GM21447 (cell line): Measurements from ENCODE around the gene ADSS2.

Experiments used
- ATAC-seq: cut with Tn5 transposase; IDR thresholded peaks from one replicate; pipeline ENCODE4 v1.9.1; 2021; ENCODE audit not compliant: unreplicated experiment

The ADSS2 gene

DNA sequence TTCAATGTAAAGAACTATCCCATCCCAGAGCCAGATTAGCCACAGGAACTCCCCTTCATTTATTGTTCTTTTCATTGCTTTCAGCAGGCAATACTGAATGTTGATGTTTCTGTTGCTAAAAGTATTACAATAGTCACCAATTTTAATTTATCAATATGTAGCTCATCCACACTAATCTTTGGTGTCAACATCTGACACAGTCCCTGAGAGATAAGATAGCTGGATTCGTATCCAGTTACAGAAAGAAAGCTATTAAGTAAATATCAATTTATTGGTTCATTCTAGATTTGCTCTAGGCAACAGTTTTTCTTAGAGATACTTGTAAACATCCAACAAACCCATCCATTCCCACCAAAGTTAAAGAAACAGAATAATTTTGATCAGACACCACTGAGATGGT is 4.7 kb downstream of the ADSS2 start:
- ATAC-seq: no peak

DNA sequence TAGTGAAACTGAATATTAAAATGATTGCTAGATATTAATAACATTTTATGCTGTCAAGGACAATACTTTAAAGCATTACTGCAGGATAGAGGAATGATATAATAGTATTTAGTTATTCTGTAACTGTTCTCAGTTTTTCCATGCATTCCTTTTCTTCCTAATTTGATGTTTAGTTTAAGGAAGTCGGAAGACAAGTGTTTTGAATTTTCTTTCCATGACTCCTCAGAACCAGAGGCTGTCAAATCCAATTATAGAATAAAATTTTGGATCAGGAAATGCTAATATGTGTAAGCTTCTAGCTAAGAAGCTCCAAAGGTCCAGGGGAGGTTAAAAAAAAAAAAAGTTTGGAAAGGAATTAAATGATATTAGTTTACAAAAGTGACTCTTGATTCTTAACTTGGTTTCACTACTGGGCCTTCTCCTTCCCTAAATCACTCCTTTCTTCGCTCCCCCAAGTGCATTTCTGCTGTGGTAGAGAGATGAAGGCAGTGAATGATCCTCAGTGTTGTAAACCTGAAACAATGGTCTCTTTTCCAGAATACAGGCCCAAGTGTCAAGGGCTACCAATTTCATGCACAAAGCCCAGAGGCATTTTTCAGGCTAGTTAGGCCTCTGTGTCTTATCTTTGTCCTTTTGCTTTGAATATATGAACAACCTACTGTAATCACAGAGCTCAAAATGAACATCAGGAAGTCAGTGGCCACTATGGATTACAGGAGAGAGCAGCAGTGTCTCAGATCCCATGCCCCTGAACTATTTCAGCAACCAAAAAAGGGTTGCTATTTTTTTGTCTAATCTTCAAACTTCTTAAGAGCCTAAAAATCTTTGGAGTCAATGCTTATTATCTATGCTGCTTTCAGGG is 6.2 kb downstream of the ADSS2 start:
- no peak for ATAC-seq

DNA sequence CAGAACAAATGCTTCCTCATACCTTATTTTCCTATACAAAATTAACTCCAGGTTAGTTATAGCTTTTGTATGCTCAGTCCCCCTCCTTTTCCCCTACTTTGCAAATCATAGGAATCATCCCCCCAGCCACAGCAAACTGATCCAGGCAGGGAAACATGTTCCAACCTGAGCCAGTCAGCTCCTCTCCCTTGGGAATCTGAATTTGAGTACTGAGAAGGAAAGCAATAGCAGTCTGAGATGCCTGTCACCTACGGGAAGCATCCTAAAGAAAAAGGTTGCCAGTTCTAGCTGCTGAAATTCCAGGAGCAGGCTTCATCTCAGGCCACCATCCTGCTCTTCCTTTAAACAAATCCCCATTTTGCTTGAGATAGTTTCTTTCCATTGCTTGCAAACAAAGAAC is 6.9 kb downstream of the ADSS2 start:
- no peak for ATAC-seq

DNA sequence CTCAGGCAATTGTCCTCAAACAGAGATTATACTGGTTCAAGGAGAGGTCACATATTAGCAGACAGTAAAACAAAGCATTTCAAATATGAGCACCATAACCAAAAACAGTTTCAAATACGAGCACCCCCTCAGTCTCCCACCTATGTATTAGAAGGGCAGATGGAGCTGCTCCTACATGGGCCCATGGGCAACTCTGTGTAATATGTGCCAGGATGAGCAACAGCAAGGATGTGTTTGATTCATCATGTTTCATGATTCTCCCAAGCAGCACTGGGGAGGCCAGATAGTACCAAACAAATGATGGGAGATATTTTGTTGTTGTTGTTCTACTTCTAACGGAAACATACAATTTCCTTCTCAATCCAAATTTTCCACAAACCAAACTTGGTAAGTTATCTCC is 8.9 kb downstream of the ADSS2 start:
- ATAC-seq: no peak

DNA sequence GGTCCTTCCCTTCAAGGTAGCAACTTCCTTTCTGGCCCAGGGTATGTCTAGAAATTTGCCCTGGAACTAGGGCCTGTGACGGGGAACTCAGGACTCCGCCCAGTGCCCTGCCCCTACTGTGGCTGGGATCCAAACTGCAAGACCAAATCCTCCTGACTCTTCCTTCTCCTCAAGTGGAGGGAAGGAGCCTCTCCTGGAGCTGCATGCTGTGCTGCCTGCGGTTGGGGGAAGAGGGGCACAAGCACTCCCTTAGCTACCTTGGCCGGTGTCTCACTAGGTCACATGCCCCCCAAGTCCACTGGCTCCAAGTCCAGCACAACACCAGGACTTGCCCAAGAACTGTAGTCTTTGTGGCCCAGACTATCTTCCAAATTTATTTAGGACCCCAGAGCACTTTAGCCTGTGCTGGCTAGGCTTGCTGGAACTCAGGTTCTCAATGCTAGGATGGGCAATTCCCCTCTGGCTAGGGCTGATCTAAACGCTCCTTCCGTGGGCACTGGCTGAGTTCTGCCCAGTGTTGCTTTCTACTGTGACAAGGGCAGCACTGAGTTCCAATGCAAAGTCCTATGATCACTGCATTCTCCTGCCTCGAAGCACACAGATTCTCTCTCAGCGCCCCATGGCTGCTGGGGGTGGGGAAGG is 12.2 kb downstream of the ADSS2 start:
- no peak for ATAC-seq

DNA sequence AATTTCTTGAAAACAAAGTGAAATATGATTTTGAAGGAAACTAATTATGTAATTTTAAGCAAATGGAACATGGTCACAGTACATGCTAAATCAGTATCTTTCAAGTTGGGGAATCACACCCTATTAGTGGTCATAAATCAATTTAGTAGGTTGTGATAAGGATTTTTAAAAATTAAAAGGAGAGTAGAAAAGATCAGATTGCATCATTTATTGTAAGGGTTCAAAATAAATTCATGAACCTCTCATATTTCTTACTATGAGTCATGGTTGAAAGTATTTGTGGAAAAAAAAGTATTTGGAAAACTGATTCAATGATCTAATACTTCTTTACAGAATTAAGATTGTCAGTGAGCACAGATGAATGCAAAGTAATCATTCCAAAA is 14.6 kb downstream of the ADSS2 start:
- ATAC-seq: no peak

DNA sequence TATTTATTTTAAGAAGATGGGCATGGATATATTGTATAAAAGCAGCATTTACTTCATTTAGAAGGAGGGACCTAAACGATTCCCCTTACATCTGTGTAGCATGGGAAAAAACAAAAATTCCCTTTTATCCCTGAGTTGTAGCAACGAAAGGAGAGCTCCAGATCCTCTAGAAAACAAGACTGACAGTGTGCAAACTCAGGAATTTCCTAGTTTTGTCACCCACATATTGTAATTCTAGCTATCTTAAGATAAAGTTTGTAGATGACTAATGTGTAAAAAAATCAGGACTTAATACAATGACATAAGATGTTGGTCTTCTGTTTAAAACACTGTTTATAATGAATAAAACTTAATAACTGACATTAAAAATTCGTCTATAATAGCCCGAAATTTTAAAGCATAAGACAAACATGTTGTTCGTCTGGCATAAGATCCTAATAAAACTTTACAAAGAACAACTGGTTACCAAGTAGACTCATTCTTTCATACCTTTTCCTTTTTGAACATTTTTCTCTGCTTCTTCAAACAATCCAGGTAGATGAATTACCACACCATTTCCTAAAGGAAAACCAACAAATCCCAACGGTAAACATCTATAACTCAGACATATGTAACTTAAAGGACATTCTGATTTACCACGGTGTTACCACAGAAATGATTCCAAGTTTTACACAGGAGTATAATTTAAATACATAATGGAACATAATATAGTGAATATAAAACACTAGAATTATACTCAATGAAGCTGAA is 15.2 kb downstream of the ADSS2 start:
- no peak for ATAC-seq

DNA sequence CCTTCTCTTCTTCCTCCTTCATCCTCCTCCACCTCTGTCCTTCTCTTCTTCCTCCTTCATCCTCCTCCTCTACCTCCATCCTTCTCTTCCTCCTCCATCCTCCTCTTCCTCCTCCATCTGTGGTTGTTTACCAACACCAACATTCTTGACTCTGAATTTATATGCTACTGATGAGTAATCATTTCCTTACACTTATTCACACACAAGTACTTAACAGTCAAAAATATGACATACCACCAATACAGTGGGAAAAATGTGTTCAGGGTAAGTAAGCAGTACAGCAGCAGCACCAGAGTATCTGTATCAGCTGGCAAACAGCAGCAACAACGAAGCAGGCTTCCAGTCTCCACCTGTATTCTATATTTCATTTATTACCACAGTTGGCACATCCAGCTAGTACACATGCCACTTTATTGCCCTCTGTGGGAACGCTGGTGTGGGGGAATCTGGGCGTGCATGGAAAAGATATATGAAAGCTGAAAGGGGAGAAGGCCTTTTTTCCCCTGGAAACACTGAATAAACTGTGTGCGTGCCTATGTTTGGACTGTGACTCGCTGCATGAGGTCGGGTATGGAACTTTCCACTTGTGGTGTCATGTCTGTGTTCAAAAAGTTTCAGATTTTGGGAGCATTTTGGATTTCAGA is 16.0 kb downstream of the ADSS2 start:
- no peak for ATAC-seq

DNA sequence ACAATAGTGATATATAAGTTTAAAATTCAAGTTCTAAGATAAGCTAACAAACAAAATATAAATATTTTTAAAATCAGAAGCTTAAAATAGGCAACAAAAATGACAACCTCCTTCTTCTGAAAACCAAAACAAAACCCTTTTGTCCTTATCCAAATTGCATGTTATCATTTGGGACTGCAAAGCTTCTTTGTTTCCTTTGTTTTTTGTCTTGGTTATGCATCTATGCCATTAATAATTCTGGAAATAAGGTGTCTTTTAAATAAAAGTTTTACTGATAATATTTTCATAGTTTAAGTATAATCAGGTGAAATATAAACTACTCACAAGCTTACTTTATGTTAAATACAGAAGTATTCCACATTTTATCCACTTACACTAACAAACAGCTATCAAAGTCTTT is 20.5 kb downstream of the ADSS2 start:
- ATAC-seq: no peak

DNA sequence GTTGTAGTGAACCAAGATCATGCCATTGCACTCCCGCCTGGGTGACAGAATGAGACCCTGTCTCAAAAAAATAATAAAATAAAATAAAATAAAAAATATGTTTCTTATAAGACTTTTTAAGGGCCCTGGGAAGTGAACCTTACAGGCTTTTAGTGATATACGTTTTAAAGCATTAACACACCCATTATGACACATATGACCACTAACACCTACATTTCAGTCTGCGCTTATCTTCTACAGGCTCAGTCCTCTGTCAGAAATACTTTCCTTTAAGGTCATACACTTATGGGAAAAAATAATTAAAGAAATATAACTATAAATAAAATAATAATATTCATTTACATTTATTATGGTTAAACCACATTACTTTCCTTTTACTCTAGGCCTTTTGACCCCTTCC is 21.9 kb downstream of the ADSS2 start:
- no peak for ATAC-seq

DNA sequence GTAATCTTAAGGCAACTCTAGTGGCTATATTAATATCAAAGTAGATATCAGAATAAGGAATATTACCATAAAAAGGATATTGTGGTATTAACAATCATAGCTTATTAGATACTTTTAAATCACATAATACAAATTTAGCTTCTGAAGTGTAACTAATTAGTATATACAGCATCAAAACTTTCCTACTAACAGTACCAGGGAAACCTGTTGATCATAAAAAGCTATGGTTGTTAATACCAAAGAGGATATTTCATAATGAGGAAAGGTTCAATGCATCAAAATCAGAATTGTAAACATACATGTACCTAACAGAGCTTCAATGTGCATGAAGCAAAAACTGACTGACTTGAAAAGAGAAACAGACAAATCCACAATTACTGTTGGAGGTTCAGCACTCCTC is 24.1 kb downstream of the ADSS2 start:
- ATAC-seq: no peak

DNA sequence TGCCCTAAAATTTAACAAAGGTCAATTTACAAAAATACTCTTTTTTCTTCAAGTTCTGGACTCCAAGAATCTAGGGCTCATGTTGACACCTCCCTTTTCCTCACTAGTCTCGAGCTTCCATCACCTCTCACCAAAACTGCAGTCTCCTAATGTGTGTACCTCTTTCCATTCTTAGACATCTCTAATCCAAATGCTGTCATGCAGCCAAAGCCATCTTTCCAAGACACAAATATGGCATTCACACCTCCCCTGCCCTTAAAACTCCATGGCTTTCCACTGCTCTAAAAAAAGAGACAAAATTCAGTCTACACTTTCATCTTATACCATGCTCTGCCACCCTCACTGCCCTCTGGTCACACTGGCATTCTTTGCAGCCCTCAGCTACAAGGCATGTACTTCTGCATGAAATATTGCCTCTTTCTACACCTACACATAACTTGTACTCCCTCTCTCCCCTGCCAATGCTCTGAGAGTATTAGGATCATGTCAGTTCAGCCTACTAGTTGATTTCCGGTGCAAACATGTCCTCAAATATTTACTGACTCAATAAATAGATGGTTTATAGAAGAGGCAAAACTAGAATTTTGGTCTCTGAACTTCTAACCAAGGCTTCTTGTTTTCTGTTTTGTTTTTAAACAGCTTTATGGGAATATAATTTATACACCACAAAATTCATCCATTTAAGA is 26.9 kb downstream of the ADSS2 start:
- ATAC-seq: no peak

DNA sequence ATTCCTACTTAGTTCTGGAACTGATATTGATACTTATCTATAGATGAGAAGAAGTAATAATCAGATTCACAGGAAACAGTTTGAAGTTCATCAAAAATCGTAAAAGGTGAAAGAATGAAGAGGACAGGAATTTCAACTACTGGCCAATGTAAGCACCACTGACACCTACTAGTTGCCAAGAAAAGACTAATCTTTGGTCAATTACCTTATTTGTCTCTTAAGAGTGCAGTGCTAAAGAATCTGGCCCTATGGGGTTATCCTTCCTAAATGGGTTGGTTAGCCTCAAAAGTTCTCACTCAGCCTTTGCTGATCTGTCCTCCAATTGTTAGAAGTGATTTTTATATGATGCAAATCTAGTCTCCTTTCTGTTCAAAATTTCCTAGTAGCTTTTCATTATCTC is 29.5 kb downstream of the ADSS2 start:
- ATAC-seq: no peak

DNA sequence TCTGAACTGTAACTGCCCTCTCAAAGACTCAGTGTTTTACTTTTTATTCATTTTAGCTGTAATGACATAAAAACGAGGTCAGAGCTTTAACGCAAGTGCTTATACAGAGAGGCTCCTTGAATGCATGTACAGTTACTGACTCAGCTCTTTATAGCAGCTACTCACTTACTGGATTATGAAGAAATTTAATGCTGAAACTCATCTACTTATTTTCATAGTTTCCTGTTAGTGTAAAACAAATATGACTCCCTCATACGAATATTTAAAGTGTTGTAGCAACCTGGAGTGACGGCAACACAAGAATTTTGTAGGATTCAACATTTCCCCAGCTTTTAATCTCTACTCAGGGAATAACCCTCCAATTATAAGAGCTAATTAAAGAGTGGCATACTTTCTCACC is 32.7 kb downstream of the ADSS2 start:
- ATAC-seq: no peak

DNA sequence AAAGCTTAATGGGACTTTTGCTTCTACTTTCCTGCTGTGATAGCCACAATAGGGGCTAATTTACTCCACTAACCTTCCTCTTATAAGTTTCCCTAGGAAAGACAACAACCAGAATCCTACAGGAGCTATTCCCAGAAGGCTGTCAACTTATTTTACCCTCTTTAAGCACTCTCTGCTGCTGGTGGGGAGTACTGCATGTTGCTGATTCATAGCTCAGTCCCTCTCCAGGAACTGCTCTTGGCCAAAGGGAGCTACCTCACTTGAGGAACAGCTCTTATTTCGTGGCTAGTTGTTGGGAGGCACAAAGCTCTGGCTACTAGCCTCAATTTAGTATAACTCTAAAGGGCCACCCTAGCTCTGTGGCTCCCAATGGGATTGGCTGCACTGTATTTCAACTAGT is 37.2 kb downstream of the ADSS2 start:
- ATAC-seq: no peak

DNA sequence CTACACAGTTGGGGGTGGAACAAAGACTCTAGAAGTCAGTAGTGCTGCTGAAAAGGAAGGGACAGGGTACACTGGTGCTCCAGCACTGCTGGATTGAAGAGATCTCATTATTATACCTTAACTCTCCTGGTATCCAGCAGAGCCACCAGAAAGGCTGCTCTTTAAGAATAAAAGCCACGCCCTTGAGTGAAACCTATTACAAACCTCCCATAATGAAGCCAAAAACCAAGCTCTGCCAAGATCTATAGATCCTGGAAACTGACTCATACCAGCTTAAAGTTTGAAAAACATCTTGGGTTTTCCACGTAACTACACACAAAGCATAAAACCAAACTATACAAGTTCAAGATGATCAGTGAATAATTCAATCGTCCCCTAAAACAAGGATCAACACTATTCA is 38.0 kb downstream of the ADSS2 start:
- ATAC-seq: no peak

DNA sequence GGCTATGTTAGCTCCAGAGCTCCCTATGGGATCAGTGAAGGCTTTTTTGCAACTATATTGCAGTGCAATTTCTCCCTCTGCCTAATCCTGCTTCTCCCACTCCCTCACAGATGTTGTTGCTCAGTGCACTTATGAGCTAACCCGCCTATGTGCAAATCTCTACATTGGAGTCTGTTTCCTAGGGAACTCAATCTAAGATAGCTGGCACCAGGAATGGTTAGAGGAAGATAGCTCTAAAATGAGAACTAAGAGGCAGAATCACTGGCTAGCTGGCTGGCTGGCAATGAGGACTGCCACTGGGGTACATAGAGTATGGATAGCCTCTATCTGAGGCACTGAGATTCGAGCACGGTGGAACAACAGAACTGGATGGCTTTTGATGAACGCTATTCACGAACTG is 39.5 kb downstream of the ADSS2 start:
- no peak for ATAC-seq

DNA sequence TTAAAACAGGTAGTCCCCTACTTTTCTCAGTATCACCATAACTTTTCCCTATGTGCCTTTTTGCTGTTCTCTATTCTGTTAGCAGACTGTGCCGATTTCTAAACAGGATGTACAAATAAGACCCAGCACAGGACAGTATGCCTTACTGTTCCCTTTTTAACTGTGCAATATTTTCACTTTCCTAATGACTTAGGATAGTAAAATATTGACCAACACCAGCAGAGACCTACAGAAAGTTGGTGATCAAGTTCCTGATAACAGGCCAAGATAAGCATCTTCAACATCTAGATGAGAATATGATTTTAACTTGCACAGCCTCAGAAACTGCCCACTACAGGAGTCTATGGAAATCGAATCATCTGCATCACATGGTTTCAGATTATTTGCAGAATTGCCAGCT is 42.0 kb downstream of the ADSS2 start:
- peak; percentile 83 for ATAC-seq

DNA sequence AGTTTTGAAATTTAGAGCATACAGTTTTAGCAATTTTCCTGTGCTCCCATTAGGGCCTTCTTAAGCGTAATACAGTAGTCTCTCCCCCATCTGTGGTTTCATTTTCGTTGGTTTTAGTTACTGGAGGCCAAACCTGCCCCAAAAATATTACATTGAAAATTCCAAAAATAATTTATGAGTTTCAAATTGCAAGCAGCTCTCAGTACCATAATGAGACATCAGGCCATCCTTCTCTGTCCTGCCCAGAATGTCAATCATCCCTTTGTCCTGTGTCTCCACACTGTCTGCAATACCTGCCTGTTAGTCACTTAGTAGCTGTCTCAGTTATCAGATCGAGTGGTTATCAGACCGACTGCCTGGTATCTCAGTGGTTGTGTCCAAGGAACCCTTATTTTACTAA is 45.4 kb downstream of the ADSS2 start:
- peak; percentile 82 for ATAC-seq

DNA sequence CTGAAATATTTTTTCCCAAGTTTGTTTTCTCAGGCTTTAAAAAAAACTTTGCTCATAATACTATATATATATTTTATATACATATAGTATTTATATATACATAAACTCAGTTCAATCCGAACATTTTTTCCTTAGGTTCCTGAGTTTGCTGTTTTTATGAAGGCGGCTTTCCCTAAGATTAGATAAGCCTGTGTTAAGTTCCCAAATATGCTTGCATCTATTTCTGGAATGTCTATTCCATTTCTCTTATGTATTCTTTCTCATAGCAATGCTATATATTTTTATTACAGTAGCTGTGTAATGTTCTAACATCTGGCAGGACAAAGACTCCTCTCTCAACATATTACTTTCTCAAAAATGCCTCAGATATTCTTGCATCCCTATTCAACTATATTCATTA is 45.9 kb downstream of the ADSS2 start:
- no peak for ATAC-seq

DNA sequence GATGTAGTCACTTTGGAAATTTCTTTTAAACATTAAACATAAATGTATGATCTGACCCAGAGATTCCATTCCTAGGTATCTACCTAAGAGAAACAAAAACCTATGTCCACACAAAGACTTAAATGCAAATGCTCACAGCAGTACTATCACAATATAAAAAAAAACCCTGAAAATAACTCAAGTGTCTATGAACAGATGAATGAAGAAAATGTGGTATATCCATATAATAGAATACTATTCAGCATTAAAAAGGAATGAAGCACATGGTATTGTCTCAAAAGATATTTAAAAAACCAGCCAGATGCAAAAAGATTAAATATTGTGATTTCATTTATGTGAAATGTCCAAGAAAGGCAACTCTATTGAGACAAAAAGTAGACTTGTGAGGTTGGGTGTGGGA is 48.3 kb downstream of the ADSS2 start:
- no peak for ATAC-seq
